HTERT RPE-1 (cell line): Measurements from ENCODE around the gene AMPD3.

Experiments
- in situ Hi-C: fragments of 300-500 bp; cut with MboI; formaldehyde crosslinking; loops from 4 replicates; pipeline ENCODE4 v1.14.3; 2020; ENCODE audit warnings: low sequenced_read_pairs

The AMPD3 gene

GRCh38 chr11:10454878-10455631 lies at the start of gene AMPD3:
Gene AMPD3 (plus strand): TSS chr11:10455264. CDS start chr11:10461520, 6,256 bp downstream.
- in situ Hi-C loops, result no loop called here

GRCh38 chr11:10405865-10406592 lies 49.0 kb upstream of the AMPD3 start:
- in situ Hi-C loops, result no loop called here

- in situ Hi-C loops, result no loop called here
These were observed 48.0 kb upstream of the AMPD3 start for GRCh38 chr11:10407055-10407454.

DNA sequence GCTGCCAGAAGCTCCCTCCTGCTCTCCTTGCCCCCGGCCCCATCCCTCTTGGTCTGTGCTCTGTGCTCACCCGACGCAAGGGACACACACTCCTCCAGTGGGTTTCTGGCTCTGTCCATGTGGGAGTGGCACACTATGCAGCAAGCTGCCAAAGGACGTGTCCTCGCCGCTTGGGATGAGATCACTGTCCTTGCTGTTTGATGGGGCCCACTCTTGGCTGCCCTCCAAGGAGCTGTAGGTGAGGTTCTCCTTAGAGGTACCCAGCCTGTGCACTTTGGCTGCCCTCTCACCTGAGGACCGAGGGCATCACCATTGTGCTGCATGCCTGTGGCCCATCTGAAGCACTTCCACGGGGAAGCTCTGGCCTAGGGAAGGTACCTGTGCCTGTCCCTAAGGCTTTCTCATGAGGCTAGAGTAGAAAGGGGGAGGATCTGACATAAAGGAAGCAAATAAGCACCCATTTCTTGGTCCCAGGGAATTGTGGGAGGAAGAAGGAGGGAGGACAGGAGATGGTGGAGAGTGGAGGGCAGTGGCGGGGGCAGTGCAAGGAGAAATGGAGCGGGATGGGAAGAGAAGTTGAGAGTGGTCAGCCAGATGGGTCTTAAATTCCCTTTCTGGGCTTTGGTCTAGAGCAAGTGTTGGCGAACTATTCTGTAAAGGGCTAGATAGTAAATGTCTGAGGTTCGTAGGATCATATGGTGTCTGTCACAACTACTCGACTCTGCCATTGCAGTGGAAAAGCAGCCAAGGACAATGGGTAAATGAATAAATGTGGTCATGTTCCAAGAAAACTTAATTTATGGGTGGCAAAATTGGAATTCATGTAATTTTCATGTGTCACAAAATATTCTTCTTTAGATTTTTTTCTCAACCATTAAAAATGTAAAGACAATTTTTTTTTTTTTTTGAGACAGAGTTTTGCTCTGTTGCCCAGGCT lies 47.0 kb upstream of the AMPD3 start:
- in situ Hi-C loops, result no loop called here

DNA sequence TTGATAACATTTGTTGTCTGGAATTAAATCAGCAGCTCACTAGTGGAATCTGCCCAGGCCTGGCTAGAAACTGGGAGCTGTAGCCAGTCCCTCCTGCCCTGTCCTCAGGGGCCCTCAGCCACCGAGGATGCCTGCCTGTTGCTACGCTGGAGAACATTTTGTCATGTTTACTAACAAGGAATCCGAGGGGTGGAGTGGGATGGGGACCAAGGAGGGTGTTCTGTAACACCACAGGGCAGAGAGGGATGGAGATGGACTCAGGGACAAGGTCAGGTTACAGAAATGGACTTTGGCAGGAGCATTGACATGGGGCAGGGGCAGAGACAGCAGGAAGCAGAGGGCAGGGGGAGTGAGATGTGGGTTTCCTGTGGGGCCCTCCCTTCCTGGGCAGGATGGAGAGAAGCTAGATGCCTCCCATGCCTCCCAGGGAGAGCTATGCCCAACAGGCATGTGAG lies 45.8 kb upstream of the AMPD3 start:
- in situ Hi-C loops, result no loop called here

- in situ Hi-C loops, result no loop called here
These were observed 44.8 kb upstream of the AMPD3 start for GRCh38 chr11:10410106-10410843.

GRCh38 chr11:10410844-10411200 lies 44.2 kb upstream of the AMPD3 start:
- in situ Hi-C loops, result no loop called here

DNA sequence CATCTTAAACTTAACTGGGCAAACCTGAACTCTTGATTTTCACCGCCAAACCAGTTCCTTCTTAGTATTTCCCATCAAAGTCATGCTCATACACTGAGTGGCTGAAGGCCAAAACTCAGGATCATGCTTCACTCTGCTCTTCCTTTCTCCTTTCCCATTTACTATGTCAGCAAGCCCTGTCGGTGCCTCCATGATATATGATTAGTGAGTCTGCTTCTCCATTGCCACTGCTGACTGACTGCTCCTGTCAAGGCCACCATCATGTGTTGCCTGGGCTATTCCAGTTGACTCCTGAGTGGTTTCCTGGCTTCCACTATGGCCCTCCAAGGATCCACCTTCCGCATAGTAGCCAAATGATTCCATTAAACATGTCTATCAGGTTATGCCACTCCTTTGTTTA lies 42.8 kb upstream of the AMPD3 start:
- in situ Hi-C loops, result no loop called here

DNA sequence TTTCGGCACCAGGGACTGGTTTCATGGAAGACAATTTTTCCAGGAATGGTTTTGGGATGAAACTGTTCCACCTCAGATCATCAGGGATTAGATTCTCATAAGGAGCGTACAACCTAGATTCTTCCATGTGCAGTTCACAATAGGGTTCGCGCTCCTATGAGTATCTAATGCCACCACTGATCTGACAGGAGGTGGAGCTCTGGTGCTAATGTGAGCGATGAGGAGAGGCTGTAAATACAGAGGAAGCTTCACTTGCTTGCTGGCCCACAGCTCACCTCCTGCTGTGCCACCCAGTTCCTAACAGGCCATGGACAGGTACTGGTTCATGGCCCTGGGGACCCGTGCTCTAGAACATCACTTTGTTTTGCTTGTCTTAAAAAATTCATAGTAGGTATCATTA lies 41.8 kb upstream of the AMPD3 start:
- in situ Hi-C loops, result no loop called here

GRCh38 chr11:10414181-10414580 lies 40.9 kb upstream of the AMPD3 start:
- in situ Hi-C loops, result no loop called here

- in situ Hi-C loops, result no loop called here
These were observed 40.4 kb upstream of the AMPD3 start for GRCh38 chr11:10414659-10415058.

GRCh38 chr11:10415817-10416392 lies 39.2 kb upstream of the AMPD3 start:
- in situ Hi-C loops, result no loop called here

GRCh38 chr11:10418259-10418949 lies 36.7 kb upstream of the AMPD3 start:
- in situ Hi-C loops, result no loop called here

GRCh38 chr11:10418950-10419310 lies 36.1 kb upstream of the AMPD3 start:
- in situ Hi-C loops, result no loop called here

DNA sequence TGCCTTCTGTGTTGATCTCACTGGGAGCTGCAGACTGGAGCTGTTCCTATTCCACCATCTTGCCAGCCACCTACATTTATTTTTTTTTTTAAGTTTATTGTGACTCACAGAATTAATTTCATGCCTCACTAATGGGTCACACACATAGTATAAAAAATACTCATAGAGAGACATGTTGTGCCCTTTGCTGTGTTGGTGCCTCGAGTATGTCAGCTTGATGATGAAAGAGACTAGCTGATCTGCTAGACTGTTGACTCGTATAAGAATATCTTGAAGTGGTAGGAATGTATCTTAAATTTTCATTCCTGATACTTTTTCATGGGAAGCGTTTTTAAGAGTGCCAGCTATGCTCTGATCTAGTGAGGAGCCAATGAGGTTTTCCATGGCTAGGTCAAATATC lies 28.6 kb upstream of the AMPD3 start:
- in situ Hi-C loops, result no loop called here

- in situ Hi-C loops, result no loop called here
These were observed 26.6 kb upstream of the AMPD3 start for GRCh38 chr11:10428453-10428852.

GRCh38 chr11:10429526-10429925 lies 25.5 kb upstream of the AMPD3 start:
- in situ Hi-C loops, result no loop called here

DNA sequence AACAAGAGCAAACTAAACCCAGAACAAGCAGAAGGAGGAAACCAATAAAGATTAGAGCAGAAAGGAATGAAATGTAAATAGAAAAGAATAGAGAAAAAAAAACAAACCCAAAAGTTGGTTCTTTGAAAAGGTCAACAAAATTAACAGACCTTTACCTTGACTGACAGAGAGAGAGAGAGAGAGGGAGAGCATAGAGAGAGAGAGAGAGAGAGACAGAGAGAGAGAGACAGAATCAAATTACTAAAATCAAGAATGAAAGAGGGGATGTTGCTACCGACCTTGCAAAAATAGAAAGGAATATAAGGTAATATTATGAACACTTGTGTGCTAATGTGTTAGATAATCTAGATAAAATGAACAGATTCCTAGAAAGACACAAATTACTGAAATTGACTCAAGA lies 22.6 kb upstream of the AMPD3 start:
- in situ Hi-C loops, result no loop called here

GRCh38 chr11:10432971-10433370 lies 22.1 kb upstream of the AMPD3 start:
- in situ Hi-C loops, result no loop called here

DNA sequence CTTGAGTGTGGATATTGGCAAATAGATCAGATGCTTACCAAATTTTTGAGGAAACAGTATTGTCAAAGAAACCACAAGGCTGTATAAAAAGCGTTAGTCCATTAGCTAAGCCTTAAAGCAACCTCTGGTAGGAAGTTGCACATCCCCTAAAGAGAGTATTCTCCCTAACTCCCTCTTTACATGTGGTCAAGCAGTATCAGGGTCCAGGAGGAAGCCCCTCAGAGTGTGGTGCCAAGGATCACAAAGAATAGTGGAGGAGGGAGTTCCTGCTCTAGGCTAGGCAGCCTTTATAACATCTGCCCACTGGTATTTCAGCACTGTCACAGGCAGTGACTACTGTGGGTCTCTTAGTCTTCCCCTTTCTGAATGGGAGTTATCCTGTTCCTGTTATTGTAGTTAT lies 18.8 kb upstream of the AMPD3 start:
- in situ Hi-C loops, result no loop called here
